Stimulated activated naive B cell treated with anti-CD40 and anti-IgM and Interleukin-4, amounts not matched to agents 10 μg/mL and 1 μg/mL and 100 μg/mL, for 72 hours (primary cell): ENCODE data around the gene ZNF3.

ENCODE experiments used
- ATAC-seq, 2 donors: fragments of 150-1000 bp; cut with Tn5 transposase; replicated peaks; 2 replicates each; pipeline ENCODE4 v1.10.0; 2021; ENCODE audit warnings: moderate library complexity in 1 of 2
- DNase-seq: peaks from one replicate; pipeline ENCODE4 v3.0.0; 2021
- H3K27ac Mint-ChIP-seq: one replicate; pipeline ENCODE4 v1.8.0; 2022; ENCODE audit warnings: mild to moderate bottlenecking, mixed read lengths
- H3K27me3 Mint-ChIP-seq, 2 donors: one replicate each; pipeline ENCODE4 v1.8.0; 2022; ENCODE audit warnings: mixed read lengths in 2 of 2
- H3K36me3 Mint-ChIP-seq, 2 donors: one replicate each; pipeline ENCODE4 v1.8.0; 2022; ENCODE audit warnings: mixed read lengths in 2 of 2, mild to moderate bottlenecking in 1 of 2
- H3K4me1 Mint-ChIP-seq, 2 donors: one replicate each; pipeline ENCODE4 v1.8.0; 2022; ENCODE audit warnings: mixed read lengths in 2 of 2, mild to moderate bottlenecking in 1 of 2
- H3K4me3 Mint-ChIP-seq, 2 donors: one replicate each; pipeline ENCODE4 v1.8.0; 2022; ENCODE audit warnings: mild to moderate bottlenecking in 2 of 2, mixed read lengths in 2 of 2, moderate library complexity in 1 of 2
- H3K9me3 Mint-ChIP-seq, 2 donors: one replicate each; pipeline ENCODE4 v1.8.0; 2022; ENCODE audit warnings: mixed read lengths in 2 of 2, mild to moderate bottlenecking in 1 of 2

Gene ZNF3

DNA sequence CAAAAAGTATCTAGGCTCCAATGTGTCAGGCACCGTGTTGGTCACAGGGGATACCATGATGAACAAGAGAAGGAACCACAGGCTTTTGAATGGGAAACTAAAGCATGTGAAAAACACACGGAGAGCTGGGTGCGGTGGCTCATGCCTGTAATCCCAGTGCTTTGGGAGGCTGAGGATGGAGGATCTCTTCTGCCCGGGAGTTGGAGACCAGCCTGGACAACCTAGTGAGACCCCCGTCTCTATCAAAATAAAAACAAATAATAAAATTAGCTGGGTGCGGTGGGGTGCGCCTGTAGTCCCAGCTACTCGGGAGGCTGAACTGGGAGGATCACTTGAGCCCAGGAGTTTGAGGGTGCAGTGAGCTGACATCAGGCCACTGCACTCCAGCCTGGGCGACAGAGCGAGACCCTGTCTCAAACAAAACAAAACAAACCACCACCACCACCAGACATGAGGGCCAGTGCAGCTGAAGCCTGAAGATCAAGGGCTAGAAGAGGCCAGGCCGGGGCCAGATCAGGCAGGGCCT is 6.6 kb upstream of the ZNF3 start:
- peak overlapping the region; percentile 96 for H3K27ac Mint-ChIP-seq
- no peaks in the 10 kb centered on the region for H3K27me3 Mint-ChIP-seq
- H3K9me3 Mint-ChIP-seq = no peaks in the 10 kb centered on the region
- peaks cover 30 to 41% of the 10 kb centered on the region in 2 donors for H3K4me1 Mint-ChIP-seq
- ATAC-seq (peak; percentile 28 to 40), DNase-seq (no peak)
- H3K36me3 Mint-ChIP-seq = peaks cover 26 to 33% of the 10 kb centered on the region in 2 donors
- peak overlapping the region; percentile 93 to 97 for H3K4me3 Mint-ChIP-seq

DNA sequence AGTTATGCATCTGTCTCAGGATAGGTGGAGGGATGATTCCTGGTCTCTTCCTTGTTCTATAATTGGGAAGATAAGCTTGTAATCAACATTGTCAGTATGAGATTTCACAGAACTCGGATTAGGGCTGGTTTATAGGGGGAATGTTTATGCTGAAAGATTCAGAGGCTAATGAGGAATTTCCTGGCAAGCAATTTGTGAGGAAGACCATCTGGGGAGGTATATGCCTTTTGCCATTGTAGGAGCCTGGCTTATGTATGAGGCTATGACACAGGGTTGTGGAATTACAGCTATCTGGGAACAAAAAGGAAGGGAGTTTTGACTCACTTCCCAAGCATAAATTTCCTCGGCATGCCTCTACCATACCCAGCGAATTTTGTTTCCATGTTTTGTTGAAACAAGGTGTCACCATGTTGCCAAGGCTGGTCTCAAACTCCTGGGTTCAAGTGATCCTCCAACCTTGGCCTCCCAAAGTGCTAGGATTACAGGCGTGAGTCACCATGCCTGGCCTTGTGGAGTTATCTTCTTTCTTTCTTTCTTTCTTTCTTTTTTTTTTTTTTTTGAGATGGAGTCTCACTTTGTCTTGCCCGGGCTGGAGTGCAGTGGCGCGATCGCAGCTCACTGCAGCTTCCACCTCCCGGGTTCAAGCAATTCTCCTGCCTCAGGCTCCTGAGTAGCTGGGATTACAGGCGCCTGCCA is 5.7 kb upstream of the ZNF3 start:
- Mint-ChIP-seq H3K4me3 (peak overlapping the region in 1 of 2 donors; percentile 37), H3K36me3 (peaks cover 20 to 26% of the 10 kb centered on the region in 2 donors), H3K4me1 (peaks cover 31 to 44% of the 10 kb centered on the region in 2 donors), H3K27ac (peak overlapping the region; percentile 14), H3K9me3 (no peaks in the 10 kb centered on the region), H3K27me3 (no peaks in the 10 kb centered on the region)
- ATAC-seq = no peak
- DNase-seq = no peak

DNA sequence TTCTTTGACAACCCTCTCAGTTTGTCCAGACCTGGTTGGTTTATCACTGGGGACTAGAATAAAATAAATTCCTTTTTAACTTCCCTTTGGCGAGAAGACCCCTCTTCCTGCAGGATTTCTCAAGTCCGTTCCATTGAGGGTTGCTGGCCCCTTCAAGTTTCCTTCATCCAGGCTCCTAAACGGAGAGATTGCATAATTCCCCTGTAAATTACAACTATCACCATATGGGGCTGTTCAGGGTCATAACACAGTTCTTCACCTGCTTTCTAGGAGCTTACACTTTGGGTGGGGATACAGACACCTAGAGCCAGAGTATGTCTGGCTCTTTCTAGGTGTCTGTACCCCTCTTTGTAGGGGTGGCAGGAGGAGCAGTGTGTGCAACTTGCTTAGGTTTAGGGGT is 4.0 kb upstream of the ZNF3 start:
- Mint-ChIP-seq H3K9me3 (no peaks in the 10 kb centered on the region), H3K27ac (no peak overlapping the region), H3K36me3 (peaks cover 9 to 17% of the 10 kb centered on the region in 2 donors), H3K27me3 (no peaks in the 10 kb centered on the region), H3K4me3 (no peak overlapping the region), H3K4me1 (peaks cover 24 to 36% of the 10 kb centered on the region in 2 donors)
- ATAC-seq = no peak
- no peak for DNase-seq

DNA sequence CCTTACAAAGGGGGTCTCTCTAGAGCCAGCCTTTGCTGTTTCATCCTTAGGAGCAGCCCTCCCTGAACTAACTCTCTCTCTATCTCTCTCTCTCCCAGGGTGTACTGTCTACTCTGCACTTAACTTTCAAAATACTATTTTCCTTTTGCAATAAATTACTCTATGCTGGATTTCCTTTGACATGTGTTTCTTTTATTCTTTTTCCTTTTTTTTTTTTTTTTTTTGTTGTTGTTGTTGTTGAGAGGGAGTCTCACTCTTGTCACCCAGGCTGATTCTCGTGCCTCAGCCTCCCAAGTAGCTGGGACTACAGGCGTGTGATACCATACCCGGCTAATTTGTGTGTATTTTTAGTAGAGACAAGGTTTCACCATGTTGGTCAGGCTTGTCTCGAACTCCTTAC is 1.5 kb upstream of the ZNF3 start:
- no peak for ATAC-seq
- no peaks in the 10 kb centered on the region for H3K27me3 Mint-ChIP-seq
- H3K36me3 Mint-ChIP-seq = peaks cover 6 to 21% of the 10 kb centered on the region in 2 donors
- peak overlapping the region; percentile 83 to 84 for H3K4me3 Mint-ChIP-seq
- peaks cover 22 to 25% of the 10 kb centered on the region in 2 donors for H3K4me1 Mint-ChIP-seq
- peak overlapping the region; percentile 98 for H3K27ac Mint-ChIP-seq
- no peak for DNase-seq
- no peaks in the 10 kb centered on the region for H3K9me3 Mint-ChIP-seq

DNA sequence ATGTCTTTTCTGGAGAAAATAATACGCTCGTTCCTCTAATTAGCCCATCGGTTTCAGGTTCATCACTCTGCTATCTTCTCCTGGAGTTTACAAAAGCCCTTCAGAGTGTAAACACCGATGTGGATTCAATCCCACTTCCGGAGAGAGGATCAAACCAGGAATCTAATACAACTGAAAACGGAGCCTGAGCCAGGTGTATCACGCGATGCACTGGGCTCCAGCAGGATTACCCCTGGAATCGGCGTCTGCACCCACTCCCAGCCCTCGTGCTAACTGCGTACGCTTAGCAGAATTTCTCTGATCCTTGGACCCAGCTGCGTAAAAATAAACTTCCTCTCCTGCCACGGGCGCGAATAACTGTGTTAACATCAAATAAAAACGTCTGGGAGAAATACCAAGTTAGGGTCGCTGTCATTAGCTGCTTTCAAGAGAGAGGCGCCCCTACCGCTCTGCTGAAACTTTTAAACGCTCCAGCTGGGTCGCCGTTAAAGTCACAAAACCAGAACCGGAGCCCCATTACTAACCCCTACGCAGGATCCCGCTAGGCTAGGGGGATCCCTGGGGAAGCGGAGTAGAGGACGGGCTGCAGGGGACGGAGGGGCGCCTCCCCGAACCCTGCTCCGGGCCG is 502 bp downstream of the ZNF3 start:
- Mint-ChIP-seq H3K4me1 (peaks cover 21 to 24% of the 10 kb centered on the region in 2 donors), H3K4me3 (peak overlapping the region; percentile 83 to 84), H3K9me3 (no peaks in the 10 kb centered on the region), H3K27me3 (no peaks in the 10 kb centered on the region), H3K27ac (peak overlapping the region; percentile 98), H3K36me3 (peaks cover 18 to 31% of the 10 kb centered on the region in 2 donors)
- DNase-seq (no peak), ATAC-seq (peak in 1 of 2 donors; percentile 23)

DNA sequence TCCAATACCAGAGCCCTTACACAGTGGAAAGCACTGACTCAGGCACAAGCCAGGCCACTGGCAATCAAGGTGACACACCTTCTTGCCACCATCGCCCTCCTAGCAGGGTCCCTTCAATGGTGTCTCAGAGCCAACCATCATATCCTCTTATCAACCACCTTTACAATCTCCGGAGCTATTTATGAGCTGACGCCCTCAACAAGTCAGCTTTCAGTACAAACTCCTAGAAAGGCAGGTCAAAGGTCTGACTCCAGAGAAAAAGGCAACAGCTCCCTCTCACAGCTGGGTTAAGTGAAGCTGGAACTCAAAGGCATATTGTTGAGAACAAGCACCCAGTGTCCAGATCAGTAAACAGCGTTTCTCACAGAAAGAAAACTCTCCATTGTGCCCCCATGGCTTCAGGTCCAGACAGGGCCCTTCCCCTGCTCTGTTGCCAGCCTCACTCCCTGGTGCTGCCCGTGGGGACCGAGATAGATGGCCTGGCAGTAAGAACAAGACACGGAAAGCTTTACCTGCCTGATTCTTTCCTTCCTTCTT is 2.4 kb downstream of the ZNF3 start:
- H3K4me1 Mint-ChIP-seq = peaks cover 22 to 24% of the 10 kb centered on the region in 2 donors
- no peak overlapping the region for H3K4me3 Mint-ChIP-seq
- H3K9me3 Mint-ChIP-seq = no peaks in the 10 kb centered on the region
- DNase-seq (no peak), ATAC-seq (no peak)
- H3K36me3 Mint-ChIP-seq = peaks cover 34 to 49% of the 10 kb centered on the region in 2 donors
- no peaks in the 10 kb centered on the region for H3K27me3 Mint-ChIP-seq
- no peak overlapping the region for H3K27ac Mint-ChIP-seq

DNA sequence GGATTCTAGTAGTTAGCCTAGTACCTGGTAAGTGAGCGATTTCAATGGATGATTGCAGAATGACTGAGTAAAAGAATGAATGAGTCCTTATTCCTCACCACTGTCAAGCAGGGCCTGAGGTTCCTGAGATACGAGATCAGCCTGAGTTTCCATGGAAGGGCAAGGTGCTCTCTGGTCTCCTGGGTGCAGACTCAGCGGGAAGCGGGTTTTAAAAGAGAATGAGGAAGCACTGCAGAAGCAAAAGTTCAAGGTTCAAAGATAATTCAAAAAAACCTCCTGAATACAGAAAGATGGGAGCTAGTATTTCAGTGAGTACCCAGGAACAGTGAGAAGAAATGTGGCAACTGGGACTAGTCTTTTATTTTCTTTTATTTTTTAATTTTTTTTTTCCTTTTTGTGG is 4.3 kb downstream of the ZNF3 start:
- Mint-ChIP-seq H3K4me3 (no peak overlapping the region), H3K27ac (peak overlapping the region; percentile 59)
- no peak for ATAC-seq

DNA sequence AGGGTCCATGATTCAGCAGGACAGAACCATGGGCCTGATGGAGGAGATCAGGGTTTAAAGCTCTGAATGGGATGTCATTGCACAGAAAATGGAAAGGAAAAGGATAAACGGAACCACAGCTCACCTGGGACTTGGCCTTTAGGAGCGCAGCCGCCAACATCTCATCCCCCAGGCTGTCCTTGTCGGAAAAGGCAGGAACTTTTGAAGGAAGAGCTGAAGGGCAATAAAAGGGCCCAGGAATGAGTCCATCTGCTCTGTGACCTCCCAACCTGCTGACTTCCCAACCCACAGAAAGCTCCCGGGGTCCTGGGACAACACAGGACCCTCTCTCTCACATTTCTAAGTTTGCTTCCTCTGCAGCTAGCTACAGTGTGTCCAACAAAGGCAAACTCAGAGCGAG is 6.1 kb downstream of the ZNF3 start:
- Mint-ChIP-seq H3K36me3 (peaks cover 69 to 77% of the 10 kb centered on the region in 2 donors), H3K27ac (no peak overlapping the region), H3K4me1 (peaks cover 7 to 14% of the 10 kb centered on the region in 2 donors), H3K27me3 (no peaks in the 10 kb centered on the region), H3K9me3 (peaks cover 16% of the 10 kb centered on the region in 2 donors), H3K4me3 (no peak overlapping the region)
- no peak for DNase-seq
- no peak for ATAC-seq

More for the DNA sequence above, 4.3 kb downstream of the ZNF3 start:
- peaks cover 51 to 68% of the 10 kb centered on the region in 2 donors for H3K36me3 Mint-ChIP-seq
- no peaks in the 10 kb centered on the region for H3K27me3 Mint-ChIP-seq
- peaks cover 14 to 18% of the 10 kb centered on the region in 2 donors for H3K4me1 Mint-ChIP-seq
- no peak for DNase-seq
- H3K9me3 Mint-ChIP-seq = peaks cover 4 to 7% of the 10 kb centered on the region in 2 donors

DNA sequence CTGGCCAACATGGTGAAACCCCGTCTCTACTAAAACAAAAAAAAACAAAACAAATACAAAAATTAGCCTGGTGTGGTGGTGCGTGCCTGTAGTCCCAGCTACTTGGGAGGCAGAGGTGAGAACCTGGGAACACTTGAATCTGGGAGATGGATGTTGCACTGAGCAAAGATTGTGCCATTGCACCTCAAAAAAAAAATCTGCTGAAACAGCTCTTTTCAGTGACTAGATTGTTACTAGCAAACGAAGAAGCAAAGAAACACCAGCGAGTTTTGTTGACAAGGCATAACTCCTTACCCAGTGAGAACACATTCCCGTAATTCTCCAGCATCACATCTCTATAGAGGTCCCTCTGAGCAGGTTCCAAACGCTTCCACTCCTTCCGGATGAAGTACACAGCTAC is 6.7 kb downstream of the ZNF3 start:
- no peak overlapping the region for H3K4me3 Mint-ChIP-seq
- H3K4me1 Mint-ChIP-seq = peaks cover 2 to 9% of the 10 kb centered on the region in 2 donors
- peaks cover 73 to 79% of the 10 kb centered on the region in 2 donors for H3K36me3 Mint-ChIP-seq
- H3K27ac Mint-ChIP-seq = no peak overlapping the region
- no peak for ATAC-seq
- DNase-seq = no peak
- H3K9me3 Mint-ChIP-seq = peaks cover 19% of the 10 kb centered on the region in 2 donors
- no peaks in the 10 kb centered on the region for H3K27me3 Mint-ChIP-seq

DNA sequence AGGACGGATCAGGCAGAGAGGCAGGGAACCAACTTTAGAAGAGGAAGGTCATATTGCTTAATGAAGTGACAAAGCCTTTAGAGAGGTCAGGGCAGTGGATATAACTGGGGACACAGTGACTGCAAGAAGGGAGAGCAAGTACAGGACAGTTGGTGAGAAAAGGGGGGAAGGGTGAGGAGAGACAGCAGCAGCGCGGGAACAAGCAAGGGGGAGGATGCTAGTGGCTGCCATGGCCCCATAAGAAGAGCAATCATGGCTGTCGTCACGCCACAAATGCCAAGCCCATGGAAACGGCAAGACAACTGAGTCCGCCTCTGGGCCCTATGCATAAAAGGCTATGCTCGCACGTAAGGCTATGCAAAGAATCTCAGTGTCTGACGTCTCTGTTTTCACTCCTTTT is 9.1 kb downstream of the ZNF3 start:
- DNase-seq = no peak
- no peak overlapping the region for H3K4me3 Mint-ChIP-seq
- H3K9me3 Mint-ChIP-seq = peaks cover 19% of the 10 kb centered on the region in 2 donors
- no peak for ATAC-seq
- H3K27ac Mint-ChIP-seq = no peak overlapping the region
- no peaks in the 10 kb centered on the region for H3K27me3 Mint-ChIP-seq
- peaks cover 79% of the 10 kb centered on the region in 2 donors for H3K36me3 Mint-ChIP-seq
- H3K4me1 Mint-ChIP-seq = peaks cover 0 to 4% of the 10 kb centered on the region in 2 donors

DNA sequence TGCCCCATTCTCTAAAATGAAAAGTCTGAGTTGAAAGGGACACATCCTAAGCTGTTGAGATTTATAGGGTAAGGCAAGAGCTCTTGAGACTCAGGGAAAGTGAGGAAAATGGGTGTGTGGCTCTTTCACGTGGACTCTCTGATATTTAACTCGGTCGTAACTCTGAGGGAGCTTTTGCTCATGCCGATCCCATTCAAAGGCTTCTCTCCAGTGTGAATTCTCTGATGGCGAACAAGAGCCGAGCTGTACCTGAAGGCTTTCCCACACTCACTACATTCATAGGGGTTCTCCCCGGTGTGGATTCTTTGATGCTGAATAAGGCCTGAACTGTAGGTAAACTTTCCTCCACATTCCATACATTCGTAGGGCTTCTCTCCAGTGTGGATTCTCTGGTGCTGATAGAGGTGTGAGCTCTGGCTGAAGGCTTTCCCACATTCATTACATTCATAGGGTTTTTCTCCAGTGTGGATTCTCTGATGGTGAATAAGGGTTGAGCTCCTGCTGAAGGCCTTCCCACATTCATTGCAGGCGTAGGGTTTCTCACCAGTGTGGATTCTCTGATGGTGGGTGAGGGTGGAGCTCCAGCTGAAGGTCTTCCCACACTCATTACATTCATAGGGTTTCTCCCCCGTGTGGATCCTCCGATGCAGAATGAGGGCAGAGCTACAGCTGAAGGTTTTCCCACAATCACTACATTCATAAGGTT is 10.4 kb downstream of the ZNF3 start:
- Mint-ChIP-seq H3K27ac (peak overlapping the region; percentile 9), H3K4me1 (peaks cover 0 to 3% of the 10 kb centered on the region in 2 donors), H3K4me3 (no peak overlapping the region), H3K27me3 (no peaks in the 10 kb centered on the region), H3K36me3 (peaks cover 72 to 78% of the 10 kb centered on the region in 2 donors), H3K9me3 (peaks cover 19% of the 10 kb centered on the region in 2 donors)
- no peak for ATAC-seq
- no peak for DNase-seq

DNA sequence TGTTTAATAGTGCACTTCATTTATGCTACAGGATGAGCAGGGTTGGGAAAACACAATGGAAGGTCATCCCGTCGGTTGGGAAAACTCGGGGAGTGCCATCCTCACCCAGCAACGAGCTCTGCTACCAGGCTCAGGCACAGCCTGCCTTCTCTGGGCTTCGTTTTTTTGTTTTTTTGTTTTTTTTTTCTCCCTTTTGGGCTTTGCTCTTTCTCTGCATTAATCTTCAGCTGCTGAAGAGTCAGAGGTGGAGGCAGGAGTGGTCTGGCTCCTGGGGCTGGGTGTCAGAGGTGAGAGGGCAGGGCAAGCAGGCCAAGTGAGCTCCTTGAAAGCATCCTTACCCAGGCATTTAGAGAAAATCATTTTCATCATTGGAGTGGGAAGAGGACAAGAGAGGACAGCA is 11.5 kb downstream of the ZNF3 start:
- H3K27ac Mint-ChIP-seq = peak overlapping the region; percentile 9
- no peaks in the 10 kb centered on the region for H3K27me3 Mint-ChIP-seq
- no peak overlapping the region for H3K4me3 Mint-ChIP-seq
- H3K9me3 Mint-ChIP-seq = peaks cover 19% of the 10 kb centered on the region in 2 donors
- DNase-seq = no peak
- peaks cover 66 to 73% of the 10 kb centered on the region in 2 donors for H3K36me3 Mint-ChIP-seq
- ATAC-seq = no peak
- no peaks in the 10 kb centered on the region for H3K4me1 Mint-ChIP-seq

DNA sequence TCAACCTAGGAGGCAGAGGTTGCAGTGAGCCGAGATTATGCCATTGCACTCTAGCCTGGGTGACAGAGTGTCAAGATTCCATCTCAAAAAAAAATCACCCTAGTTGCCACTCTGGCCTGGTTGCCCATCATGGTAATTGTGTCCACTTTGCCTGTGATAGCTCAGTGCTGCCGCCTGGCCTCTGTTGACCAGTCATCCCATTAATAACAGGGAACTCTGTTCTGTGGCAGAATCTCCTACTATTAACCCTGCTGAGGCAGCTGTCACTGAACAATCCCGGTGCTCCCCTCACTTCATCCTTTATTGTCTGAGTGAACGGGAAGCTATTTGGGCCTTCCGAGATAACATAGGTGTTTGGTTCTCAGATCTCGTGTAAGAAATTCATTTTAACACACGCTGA is 14.6 kb downstream of the ZNF3 start:
- H3K36me3 Mint-ChIP-seq = peaks cover 56 to 62% of the 10 kb centered on the region in 2 donors
- peaks cover 9 to 13% of the 10 kb centered on the region in 2 donors for H3K9me3 Mint-ChIP-seq
- no peak overlapping the region for H3K27ac Mint-ChIP-seq
- H3K4me1 Mint-ChIP-seq = no peaks in the 10 kb centered on the region
- no peak overlapping the region for H3K4me3 Mint-ChIP-seq
- ATAC-seq = no peak
- no peaks in the 10 kb centered on the region for H3K27me3 Mint-ChIP-seq
- DNase-seq = no peak
